ENCODE measurements around the gene TMEM132D. TPM values are rescaled to one million over a fixed set of nuclear protein-coding genes. Genes with fewer than 3 reads are reported as not detected.

TMEM132D gene
- total and polyA plus RNA-seq, 2 of the 4 experiments (the other 2 are of a cell fraction) = not detected

DNA sequence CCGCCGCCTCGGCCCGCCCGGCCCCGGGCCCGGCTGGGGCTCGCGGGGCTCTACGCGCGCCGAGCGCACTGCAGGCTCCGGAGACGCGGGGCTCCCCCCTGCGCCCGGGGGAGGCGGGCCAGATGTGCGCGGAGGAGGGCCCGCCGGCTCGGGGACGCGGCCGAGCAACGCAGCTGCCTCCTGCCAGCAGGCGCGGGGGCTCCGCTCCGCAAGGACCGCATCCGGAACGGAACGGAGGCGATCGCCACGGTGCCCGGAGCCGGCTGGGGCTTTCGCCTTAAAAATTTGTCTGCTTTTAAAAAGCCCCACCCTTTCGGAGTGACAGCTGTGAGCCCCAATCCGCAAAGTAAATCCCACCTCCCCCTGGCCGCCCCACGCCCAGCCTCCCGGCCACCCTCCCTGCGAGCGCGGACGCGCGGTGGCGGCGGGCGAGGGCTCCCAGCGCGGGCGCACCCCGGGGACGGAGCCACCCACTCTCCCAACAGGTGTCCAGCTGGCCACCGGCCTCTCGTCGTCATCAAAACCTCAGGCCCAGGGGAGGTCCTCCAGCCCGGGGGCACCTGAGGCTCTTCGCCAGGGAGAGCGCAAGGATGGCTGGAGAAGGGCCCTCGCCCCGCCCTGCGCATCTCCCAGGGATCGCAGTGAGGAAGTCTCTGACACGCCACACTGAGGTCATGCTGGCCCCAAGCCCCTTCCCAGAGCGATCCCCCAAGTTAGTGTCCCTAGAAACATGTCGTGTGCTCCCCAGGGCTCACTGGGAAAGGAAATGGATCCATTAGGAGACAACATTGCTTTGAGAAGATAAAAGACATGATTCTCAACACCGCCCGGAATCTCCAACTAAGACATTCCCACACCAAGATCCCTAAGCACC lies at the start of gene TMEM132D (continued):
- no peak for TF ChIP-seq RAD21 (IDR thresholded peaks at IDR 0.05; ENCODE audit: low read length)
- no peak for TF ChIP-seq BHLHE40 (IDR thresholded peaks at IDR 0.05; ENCODE audit: low read depth, low read length)
- TF ChIP-seq CHD1 (IDR thresholded peaks at IDR 0.05; ENCODE audit: low read depth, low read length) = no peak

GRCh38 chr12:129949651-129950050 lies 45.8 kb upstream of the TMEM132D start:
- BruUV-seq (replicated peaks) = no TSS peak
- H2BK20ac ChIP-seq (ENCODE audit: low read depth, low read length) = no peak overlapping the region
- no peaks in the 10 kb centered on the region for H3K79me1 ChIP-seq (ENCODE audit: low read depth in 1 of 2, low read length in 2 of 2)
- H3K4me2 ChIP-seq (ENCODE audit: low read depth, low read length) = no peak overlapping the region
- no peak overlapping the region for H4K91ac ChIP-seq (ENCODE audit: insufficient read depth, low read depth, low read length)
- ChIA-PET POLR2A (ENCODE audit: unreplicated experiment) (no interaction called here), CTCF (no interaction called here)
- no peak overlapping the region for H2AFZ ChIP-seq (replicated peaks; ENCODE audit: low read length, poor library complexity)
- H3K4me1 ChIP-seq (ENCODE audit: control insufficient read depth, insufficient read depth, low read length) = no peaks in the 10 kb centered on the region
- H3K4ac ChIP-seq (ENCODE audit: low read depth, low read length) = no peak overlapping the region
- H4K8ac ChIP-seq (ENCODE audit: low read depth in 2 of 2, low read length in 2 of 2) = no peak overlapping the region
- H2BK15ac ChIP-seq (ENCODE audit: low read depth, low read length) = no peak overlapping the region
- H3K9me3 ChIP-seq (ENCODE audit: control insufficient read depth, insufficient read depth, low read length) = peaks cover 23% of the 10 kb centered on the region
- H3K36me3 ChIP-seq (ENCODE audit: control insufficient read depth, insufficient read depth, low read length) = no peaks in the 10 kb centered on the region
- H3K23ac ChIP-seq (ENCODE audit: low read depth, low read length) = no peak overlapping the region
- H3K27me3 ChIP-seq (ENCODE audit: control insufficient read depth, insufficient read depth, low read length) = no peaks in the 10 kb centered on the region
- no peaks in the 10 kb centered on the region for H4K20me1 ChIP-seq (ENCODE audit: insufficient read depth, low read length)
- no peak overlapping the region for H2AK5ac ChIP-seq (ENCODE audit: low read depth, low read length)
- H3K14ac ChIP-seq (replicated peaks; ENCODE audit: low read depth, low read length) = no peak overlapping the region
- intact Hi-C loops (cut with micrococcal nuclease) (no loop called here), dilution Hi-C loops (cut with HindIII; ENCODE audit: low sequenced_read_pairs, unreplicated experiment) (no loop called here), in situ Hi-C loops (cut with MboI; ENCODE audit: low sequenced_read_pairs) (no loop called here)
- DNase-seq = no peak
- WGBS, 2 experiments (ENCODE audit: extremely low coverage in 2 of 2, insufficient read length in 1 of 2) = 67% methylated on average over 6 of the region's 16 CpGs; no CpG with 5 or more reads in 1 of the 2 experiments
- no peak overlapping the region for H3K18ac ChIP-seq (ENCODE audit: low read depth, low read length)
- H2BK120ac ChIP-seq (ENCODE audit: low read depth, low read length) = no peak overlapping the region
- no peaks in the 10 kb centered on the region for H3K9me1 ChIP-seq (ENCODE audit: insufficient read depth, low read length)
- H3K9ac ChIP-seq (ENCODE audit: low read depth, low read length) = no peak overlapping the region
- no peak overlapping the region for H3K56ac ChIP-seq (ENCODE audit: extremely low read depth, insufficient read depth, low read length)
- no peak overlapping the region for H2BK5ac ChIP-seq (ENCODE audit: low read depth, low read length, poor library complexity, severe bottlenecking)
- H2AK9ac ChIP-seq (replicated peaks; ENCODE audit: low read depth, low read length, poor library complexity) = no peak overlapping the region
- H4K5ac ChIP-seq (ENCODE audit: low read depth, low read length) = no peak overlapping the region
- H3K27ac ChIP-seq (ENCODE audit: insufficient read depth, low read length) = no peak overlapping the region
- no peak overlapping the region for H3K4me3 ChIP-seq (ENCODE audit: insufficient read depth, low read depth, low read length)
- no peak for ATAC-seq (ENCODE audit: low read depth)
- no peak for TF ChIP-seq NFE2L2 (IDR thresholded peaks at IDR 0.05; ENCODE audit: low read depth, low read length)
- TF ChIP-seq MXI1 (IDR thresholded peaks at IDR 0.05; ENCODE audit: borderline replicate concordance, low read depth, low read length) = no peak
- TF ChIP-seq CHD1 (IDR thresholded peaks at IDR 0.05; ENCODE audit: low read depth, low read length) = no peak
- no peak for TF ChIP-seq MAFK (IDR thresholded peaks at IDR 0.05; ENCODE audit: low read depth, low read length)
- TF ChIP-seq, protein P1, sequence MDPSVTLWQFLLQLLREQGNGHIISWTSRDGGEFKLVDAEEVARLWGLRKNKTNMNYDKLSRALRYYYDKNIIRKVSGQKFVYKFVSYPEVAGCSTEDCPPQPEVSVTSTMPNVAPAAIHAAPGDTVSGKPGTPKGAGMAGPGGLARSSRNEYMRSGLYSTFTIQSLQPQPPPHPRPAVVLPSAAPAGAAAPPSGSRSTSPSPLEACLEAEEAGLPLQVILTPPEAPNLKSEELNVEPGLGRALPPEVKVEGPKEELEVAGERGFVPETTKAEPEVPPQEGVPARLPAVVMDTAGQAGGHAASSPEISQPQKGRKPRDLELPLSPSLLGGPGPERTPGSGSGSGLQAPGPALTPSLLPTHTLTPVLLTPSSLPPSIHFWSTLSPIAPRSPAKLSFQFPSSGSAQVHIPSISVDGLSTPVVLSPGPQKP (IDR thresholded peaks at IDR 0.05; ENCODE audit: borderline replicate concordance, low read depth, low read length) = no peak
- TF ChIP-seq RFX5 (IDR thresholded peaks at IDR 0.05; ENCODE audit: low read depth, low read length) = no peak
- no peak for TF ChIP-seq RCOR1 (IDR thresholded peaks at IDR 0.05; ENCODE audit: insufficient replicate concordance, low read length)
- TF ChIP-seq SMC3 (IDR thresholded peaks at IDR 0.05; ENCODE audit: low read depth, low read length) = no peak
- TF ChIP-seq BHLHE40 (IDR thresholded peaks at IDR 0.05; ENCODE audit: low read depth, low read length) = no peak
- TF ChIP-seq MAZ (IDR thresholded peaks at IDR 0.05; ENCODE audit: borderline replicate concordance, low read depth, low read length) = no peak
- no peak for TF ChIP-seq RAD21 (IDR thresholded peaks at IDR 0.05; ENCODE audit: low read length)
- no peak for TF ChIP-seq CTCF (conservative IDR thresholded peaks at IDR 0.05; ENCODE audit: low read depth, low read length)
- no peak for TF ChIP-seq FOS (IDR thresholded peaks at IDR 0.05; ENCODE audit: low read depth, low read length)
- TF ChIP-seq CEBPB (IDR thresholded peaks at IDR 0.05; ENCODE audit: low read depth, low read length) = no peak
